Keratinocyte (primary cell): ENCODE measurements around the gene IL17A.

ENCODE experiments used
- CTCF ChIP-seq, 3 experiments: IDR thresholded peaks in 1 of 3; conservative IDR thresholded peaks in 1 of 3; optimal IDR thresholded peaks in 1 of 3; 2 replicates in 2 of 3; 3 replicates in 1 of 3; pipeline versions ENCODE3 to v1.5.1; 2011; ENCODE audit warnings: low read length in 3 of 3, mild to moderate bottlenecking in 3 of 3, moderate library complexity in 2 of 3, control low read depth in 1 of 3, inconsistent platforms in 1 of 3; ENCODE audit not compliant: insufficient read depth in 2 of 3; ENCODE audit errors: extremely low read depth in 1 of 3
- EZH2 ChIP-seq: IDR thresholded peaks from one replicate; pipeline ENCODE4 v1.6.1; 2012; ENCODE audit warnings: inconsistent platforms, mild to moderate bottlenecking, low read length, moderate library complexity

- TF ChIP-seq CTCF (optimal IDR thresholded peaks at IDR 0.05 in 1 of 3, IDR thresholded peaks at IDR 0.05 in 1 of 3, conservative IDR thresholded peaks at IDR 0.05 in 1 of 3; ENCODE audit: extremely low read depth in 1 of 3, insufficient read depth in 2 of 3, low read length in 3 of 3), result no peak
- TF ChIP-seq EZH2, result no peak
Observed at GRCh38 chr6:52139985-52140680, 46.0 kb upstream of the IL17A start.
